Measurements from ENCODE around the gene BBS9.
"Not testable (repeated sequence)": the region's sequence is repeated elsewhere in the genome, so short reads cannot be mapped to it uniquely, and the experiment has no call there.

BBS9 gene

GRCh38 chr7:33500703-33501701, 371.6 kb downstream of the BBS9 start:
- no peak for DNase-seq (ENCODE audit: low read depth)

- DNase-seq (ENCODE audit: low read depth) = no peak
Measured at GRCh38 chr7:33503014-33503413, 373.6 kb downstream of the BBS9 start.

- DNase-seq (ENCODE audit: low read depth) = no peak
Measured at GRCh38 chr7:33503736-33504135, 374.4 kb downstream of the BBS9 start.

GRCh38 chr7:33504266-33504665, 374.9 kb downstream of the BBS9 start:
- no peak for DNase-seq (ENCODE audit: low read depth)

GRCh38 chr7:33509206-33509605, 379.8 kb downstream of the BBS9 start:
- DNase-seq (ENCODE audit: low read depth) = no peak

GRCh38 chr7:33511778-33512177, 382.4 kb downstream of the BBS9 start:
- DNase-seq (ENCODE audit: low read depth) = no peak

- DNase-seq (ENCODE audit: low read depth) = no peak
Measured at GRCh38 chr7:33516568-33516967, 387.2 kb downstream of the BBS9 start.

- DNase-seq (ENCODE audit: low read depth) = no peak
Measured at GRCh38 chr7:33517191-33517590, 387.8 kb downstream of the BBS9 start.

- not testable (repeated sequence) for DNase-seq (ENCODE audit: low read depth)
Measured at GRCh38 chr7:33527008-33527407, 397.6 kb downstream of the BBS9 start.

- DNase-seq (ENCODE audit: low read depth) = not testable (repeated sequence)
Measured at GRCh38 chr7:33527613-33528012, 398.2 kb downstream of the BBS9 start.

GRCh38 chr7:33529070-33529469, 399.7 kb downstream of the BBS9 start:
- DNase-seq (ENCODE audit: low read depth) = no peak

- no peak for DNase-seq (ENCODE audit: low read depth)
Measured at GRCh38 chr7:33530664-33531063, 401.3 kb downstream of the BBS9 start.

GRCh38 chr7:33531888-33532287, 402.5 kb downstream of the BBS9 start:
- DNase-seq (ENCODE audit: low read depth) = no peak

- no peak for DNase-seq (ENCODE audit: low read depth)
Measured at GRCh38 chr7:33534833-33535232, 405.5 kb downstream of the BBS9 start.

- no peak for DNase-seq (ENCODE audit: low read depth)
Measured at GRCh38 chr7:33535989-33536388, 406.6 kb downstream of the BBS9 start.

- DNase-seq (ENCODE audit: low read depth) = no peak
Measured at GRCh38 chr7:33536398-33537103, 407.2 kb downstream of the BBS9 start.

GRCh38 chr7:33537104-33537477, 407.7 kb downstream of the BBS9 start:
- DNase-seq (ENCODE audit: low read depth) = no peak

- DNase-seq (ENCODE audit: low read depth) = no peak
Measured at GRCh38 chr7:33539198-33539597, 409.8 kb downstream of the BBS9 start.

GRCh38 chr7:33539659-33540400, 410.5 kb downstream of the BBS9 start:
- no peak for DNase-seq (ENCODE audit: low read depth)

GRCh38 chr7:33547880-33548279, 418.5 kb downstream of the BBS9 start:
- no peak for DNase-seq (ENCODE audit: low read depth)

- DNase-seq (ENCODE audit: low read depth) = no peak
Measured at GRCh38 chr7:33550363-33550762, 421.0 kb downstream of the BBS9 start.

GRCh38 chr7:33550979-33551378, 421.6 kb downstream of the BBS9 start:
- no peak for DNase-seq (ENCODE audit: low read depth)

Measured in activated T-helper 1 cell treated with Interleukin-2 at 50 U/mL for 16 hours (primary cell).